H9 (cell line): ENCODE data around the gene MYO18B. TPM values are rescaled to one million over a fixed set of nuclear protein-coding genes. Genes with fewer than 3 reads are reported as not detected.

Source experiments
- DNase-seq: peaks from one replicate; pipeline ENCODE4 v3.0.0-alpha.2; 2017
- H2AFZ ChIP-seq: one replicate; pipeline ENCODE4 v1.6.1; 2013; ENCODE audit warnings: mild to moderate bottlenecking, low read length, control low read depth, moderate library complexity
- H2AK5ac ChIP-seq: 2 replicates; pipeline ENCODE4 v1.6.1; 2013; ENCODE audit warnings: low read length, control low read depth, mixed read lengths; ENCODE audit not compliant: insufficient read length
- H2BK120ac ChIP-seq: one replicate; pipeline ENCODE4 v1.6.1; 2013; ENCODE audit warnings: low read depth, mild to moderate bottlenecking, low read length, control low read depth, inconsistent platforms; ENCODE audit not compliant: poor library complexity, severe bottlenecking
- H2BK12ac ChIP-seq: 2 replicates; pipeline ENCODE4 v1.6.1; 2013; ENCODE audit warnings: low read length, control low read depth, mixed read lengths, low read depth; ENCODE audit not compliant: insufficient read length
- H2BK15ac ChIP-seq: 2 replicates; pipeline ENCODE4 v1.6.1; 2013; ENCODE audit warnings: low read depth, low read length, control low read depth
- H2BK20ac ChIP-seq: one replicate; pipeline ENCODE4 v1.6.1; 2013; ENCODE audit warnings: low read depth, mild to moderate bottlenecking, low read length, control low read depth, inconsistent platforms; ENCODE audit not compliant: poor library complexity, severe bottlenecking
- H2BK5ac ChIP-seq: 2 replicates; pipeline ENCODE4 v1.6.1; 2013; ENCODE audit warnings: low read length, control low read depth, mixed read lengths; ENCODE audit not compliant: insufficient read length
- H3K14ac ChIP-seq: 2 replicates; pipeline ENCODE4 v1.6.1; 2013; ENCODE audit warnings: low read length, control low read depth; ENCODE audit not compliant: insufficient read depth
- H3K18ac ChIP-seq: 2 replicates; pipeline ENCODE4 v1.6.1; 2013; ENCODE audit warnings: low read depth, mild to moderate bottlenecking, mixed read lengths, low read length, control low read depth; ENCODE audit not compliant: insufficient read length
- H3K23ac ChIP-seq: 2 replicates; pipeline ENCODE4 v1.6.1; 2013; ENCODE audit warnings: low read length, control low read depth, mixed read lengths, low read depth; ENCODE audit not compliant: insufficient read length
- H3K23me2 ChIP-seq: 2 replicates; pipeline ENCODE4 v1.6.1; 2013; ENCODE audit warnings: low read depth, mild to moderate bottlenecking, mixed read lengths, low read length, control low read depth; ENCODE audit not compliant: insufficient read length, poor library complexity, severe bottlenecking
- H3K27ac ChIP-seq: 2 replicates; pipeline ENCODE4 v1.5.1; 2013; ENCODE audit warnings: low read length, control low read depth, mixed read lengths, low read depth; ENCODE audit not compliant: insufficient read length
- H3K27me3 ChIP-seq: 2 replicates; pipeline ENCODE4 v1.6.1; 2013; ENCODE audit warnings: low read length, control low read depth, inconsistent platforms; ENCODE audit not compliant: insufficient read depth
- H3K4ac ChIP-seq: 2 replicates; pipeline ENCODE4 v1.6.1; 2013; ENCODE audit warnings: low read depth, mild to moderate bottlenecking, control low read depth, inconsistent platforms, low read length, moderate library complexity
- H3K4me1 ChIP-seq: 2 replicates; pipeline ENCODE4 v1.6.1; 2013; ENCODE audit warnings: low read length, control low read depth, inconsistent platforms; ENCODE audit not compliant: insufficient read depth
- H3K4me2 ChIP-seq: 2 replicates; pipeline ENCODE4 v1.6.1; 2013; ENCODE audit warnings: low read length, control low read depth, mixed read lengths; ENCODE audit not compliant: insufficient read length, insufficient read depth
- H3K56ac ChIP-seq: 2 replicates; pipeline ENCODE4 v1.6.1; 2013; ENCODE audit warnings: low read depth, mild to moderate bottlenecking, mixed read lengths, low read length, control low read depth; ENCODE audit not compliant: insufficient read length
- H3K79me1 ChIP-seq: 2 replicates; pipeline ENCODE4 v1.6.1; 2013; ENCODE audit warnings: low read depth, mild to moderate bottlenecking, moderate library complexity, low read length, control low read depth, inconsistent platforms; ENCODE audit not compliant: insufficient read depth, poor library complexity, severe bottlenecking
- H3K79me2 ChIP-seq: 2 replicates; pipeline ENCODE4 v1.6.1; 2013; ENCODE audit warnings: low read length, control low read depth, inconsistent platforms; ENCODE audit not compliant: insufficient read depth
- H3K9ac ChIP-seq: 2 replicates; pipeline ENCODE4 v1.6.1; 2013; ENCODE audit warnings: low read length, control low read depth, mixed read lengths; ENCODE audit not compliant: insufficient read length; ENCODE audit errors: extremely low read depth
- H3K9me3 ChIP-seq: one replicate; pipeline ENCODE4 v1.6.1; 2013; ENCODE audit warnings: low read depth, low read length, inconsistent platforms; ENCODE audit not compliant: control insufficient read depth
- H3T11ph ChIP-seq: one replicate; pipeline ENCODE4 v1.6.1; 2013; ENCODE audit warnings: mild to moderate bottlenecking, low read length, control low read depth, inconsistent platforms
- H4K20me1 ChIP-seq: one replicate; pipeline ENCODE4 v1.6.1; 2013; ENCODE audit not compliant: control insufficient read depth, insufficient read length, insufficient read depth
- H4K5ac ChIP-seq: 2 replicates; pipeline ENCODE4 v1.6.1; 2013; ENCODE audit warnings: low read depth, mild to moderate bottlenecking, mixed read lengths, low read length, control low read depth; ENCODE audit not compliant: insufficient read length
- H4K8ac ChIP-seq: replicated peaks from 2 replicates; pipeline ENCODE4 v1.6.1; 2013; ENCODE audit warnings: low read length, control low read depth, mixed read lengths, low read depth; ENCODE audit not compliant: insufficient read length
- H4K91ac ChIP-seq: 2 replicates; pipeline ENCODE4 v1.6.1; 2013; ENCODE audit warnings: low read depth, mild to moderate bottlenecking, moderate library complexity, mixed read lengths, low read length, control low read depth; ENCODE audit not compliant: insufficient read length
- H3K27ac Mint-ChIP-seq, 3 experiments: 2 replicates in 2 of 3; 3 replicates in 1 of 3; pipeline ENCODE4 v1.8.0; 2020 to 2021; ENCODE audit warnings: mixed read lengths in 3 of 3, mild to moderate bottlenecking in 1 of 3, moderate library complexity in 1 of 3
- H3K27me3 Mint-ChIP-seq: 2 replicates; pipeline ENCODE4 v1.8.0; 2021; ENCODE audit warnings: low read depth, mild to moderate bottlenecking, moderate library complexity, mixed read lengths
- H3K36me3 Mint-ChIP-seq, 3 experiments: 2 replicates in 2 of 3; 3 replicates in 1 of 3; pipeline ENCODE4 v1.8.0; 2020 to 2021; ENCODE audit warnings: low read depth in 3 of 3, mixed read lengths in 3 of 3; ENCODE audit not compliant: insufficient read depth in 1 of 3
- H3K4me1 Mint-ChIP-seq, 2 experiments: 2 replicates each; pipeline ENCODE4 v1.8.0; 2020; ENCODE audit warnings: mixed read lengths in 2 of 2
- H3K4me3 Mint-ChIP-seq, 2 experiments: 2 replicates in 1 of 2; 3 replicates in 1 of 2; pipeline ENCODE4 v1.8.0; 2020 to 2021; ENCODE audit warnings: mild to moderate bottlenecking in 2 of 2, mixed read lengths in 2 of 2, moderate library complexity in 1 of 2
- H3K9me3 Mint-ChIP-seq, 2 experiments: 2 replicates in 1 of 2; 3 replicates in 1 of 2; pipeline ENCODE4 v1.8.0; 2020; ENCODE audit warnings: mild to moderate bottlenecking in 2 of 2, mixed read lengths in 2 of 2, moderate library complexity in 1 of 2
- CTCF ChIP-seq: fragments of 200-600 bp; sonication (generic); conservative IDR thresholded peaks from 3 replicates; pipeline ENCODE4 v1.8.0; 2021; ENCODE audit warnings: antibody characterized with exemption, mild to moderate bottlenecking
- WGBS: extraction: QIAGEN DNeasy Blood & Tissue Kit; methylation state at CpG from one replicate; pipeline ENCODE4 v1.1.7; 2013; ENCODE audit warnings: missing lambda C conversion rate, low lambda C conversion rate, mixed read lengths; ENCODE audit not compliant: insufficient read length; ENCODE audit errors: extremely low coverage; 5-methylcytosine and 5-hydroxymethylcytosine counted together
- total RNA-seq: library from RNA; stranded (reverse); gene quantifications from 2 replicates; pipeline ENCODE4 v1.2.1, GENCODE V29; 2021

Gene MYO18B
- total RNA-seq, 1 experiment from 2014 or later = 0.46 TPM

- peaks cover 51% of the 10 kb centered on the region for H3K27me3 Mint-ChIP-seq
Measured at GRCh38 chr22:25817092-25817943, 75.3 kb downstream of the MYO18B start.

More at GRCh38 chr22:25817092-25817943, 75.3 kb downstream of the MYO18B start:
- Histone ChIP-seq H3K9me3 (peaks cover 3% of the 10 kb centered on the region), H3K27ac (no peak overlapping the region), H3T11ph (no peak overlapping the region), H3K56ac (no peak overlapping the region), H2BK15ac (no peak overlapping the region), H2BK120ac (no peak overlapping the region), H3K9ac (no peak overlapping the region), H4K91ac (no peak overlapping the region), H3K23me2 (no peaks in the 10 kb centered on the region), H3K18ac (no peak overlapping the region), H3K4ac (no peak overlapping the region), H3K4me1 (no peaks in the 10 kb centered on the region), H2AK5ac (no peak overlapping the region), H3K27me3 (no peaks in the 10 kb centered on the region), H4K8ac (no peak overlapping the region), H3K14ac (no peak overlapping the region), H3K23ac (no peak overlapping the region), H2BK12ac (no peak overlapping the region), H3K4me2 (no peak overlapping the region), H2BK20ac (no peak overlapping the region), H3K79me2 (no peaks in the 10 kb centered on the region), H2AFZ (no peak overlapping the region), H4K5ac (no peak overlapping the region), H2BK5ac (no peak overlapping the region), H3K79me1 (no peaks in the 10 kb centered on the region), H4K20me1 (no peaks in the 10 kb centered on the region)
- DNase-seq = no peak
- no CpG with 5 or more reads among the region's 5 CpGs for WGBS
- H3K4me3 Mint-ChIP-seq = no peak overlapping the region
- TF ChIP-seq CTCF = no peak
- H3K4me1 Mint-ChIP-seq = peaks cover 0 to 4% of the 10 kb centered on the region in 2 experiments; a peak in 1 of 4 replicates
- H3K36me3 Mint-ChIP-seq = peaks cover under 1 to 8% (median 4%) of the 10 kb centered on the region in 3 experiments; a peak in 5 of 7 replicates
- H3K9me3 Mint-ChIP-seq = peaks cover 13 to 16% of the 10 kb centered on the region in 2 experiments
- H3K27ac Mint-ChIP-seq = no peak overlapping the region
